H1 (cell line): ENCODE measurements around the gene LPCAT3. TPM values are rescaled to one million over a fixed set of nuclear protein-coding genes. Genes with fewer than 3 reads are reported as not detected.

Source experiments
- CTCF ChIA-PET: fragments of 300-600 bp; sonication (Branson Sonifier 250); formaldehyde crosslinking; loops from one replicate; lab custom pipeline; 2021; ENCODE audit not compliant: partially characterized antibody; lab: Charles Lee
- POLR2A ChIA-PET: fragments of 300-600 bp; sonication (Branson Sonifier 250); formaldehyde crosslinking; loops from one replicate; lab custom pipeline; 2021; ENCODE audit warnings: inconsistent platforms; ENCODE audit not compliant: partially characterized antibody; lab: Charles Lee
- DNase-seq, 2 experiments: peaks; one replicate each; pipeline versions ENCODE4 v3.0.0 to v3.0.0-alpha.2; 2010 to 2022; ENCODE audit warnings: low spot score in 2 of 2, low read depth in 1 of 2, mixed read lengths in 1 of 2
- FAIRE-seq: peaks from 2 replicates; lab custom pipeline; 2011; peaks lifted over from hg19 to GRCh38; lab: Jason Lieb, UNC
- H2AFZ ChIP-seq: 2 replicates; pipeline ENCODE4 v1.8.1; 2012; ENCODE audit warnings: low read length, inconsistent platforms
- H2AK5ac ChIP-seq: 2 replicates; pipeline ENCODE4 v1.6.1; 2013; ENCODE audit warnings: low read depth, low read length
- H2BK120ac ChIP-seq: replicated peaks from 2 replicates; pipeline ENCODE3; 2013; ENCODE audit warnings: low read depth, low read length, inconsistent platforms
- H2BK12ac ChIP-seq: 2 replicates; pipeline ENCODE4 v1.6.1; 2013; ENCODE audit warnings: low read depth, low read length
- H2BK15ac ChIP-seq: 2 replicates; pipeline ENCODE4 v1.6.1; 2013; ENCODE audit warnings: low read length
- H2BK20ac ChIP-seq: 2 replicates; pipeline ENCODE4 v1.6.1; 2013; ENCODE audit warnings: low read length
- H2BK5ac ChIP-seq: 2 replicates; pipeline ENCODE4 v1.6.1; 2013; ENCODE audit warnings: low read depth, low read length
- H3K14ac ChIP-seq: 2 replicates; pipeline ENCODE4 v1.6.1; 2013; ENCODE audit warnings: inconsistent platforms; ENCODE audit not compliant: insufficient read length
- H3K18ac ChIP-seq: 2 replicates; pipeline ENCODE4 v1.6.1; 2013; ENCODE audit warnings: low read length; ENCODE audit errors: extremely low read depth
- H3K23ac ChIP-seq: 2 replicates; pipeline ENCODE4 v1.6.1; 2013; ENCODE audit warnings: inconsistent platforms; ENCODE audit not compliant: insufficient read length
- H3K23me2 ChIP-seq: 2 replicates; pipeline ENCODE4 v1.6.1; 2013; ENCODE audit warnings: low read depth, low read length
- H3K27ac ChIP-seq: 2 replicates; pipeline ENCODE4 v1.6.1; 2011; ENCODE audit warnings: low read depth, low read length, inconsistent platforms
- H3K27me3 ChIP-seq, 4 experiments: replicated peaks in 1 of 4; 1 replicate in 1 of 4; 2 replicates in 3 of 4; pipeline versions ENCODE4 v1.6.1 to v1.8.1; 2011 to 2013; ENCODE audit warnings: low read length in 3 of 4, mild to moderate bottlenecking in 3 of 4, inconsistent platforms in 2 of 4, mixed read lengths in 2 of 4, moderate library complexity in 1 of 4; ENCODE audit not compliant: control insufficient read depth in 3 of 4, insufficient read depth in 3 of 4; ENCODE audit errors: extremely low read depth in 1 of 4
- H3K36me3 ChIP-seq, 4 experiments: 2 replicates each; pipeline versions ENCODE4 v1.6.1 to v1.8.1; 2011 to 2013; ENCODE audit warnings: mild to moderate bottlenecking in 4 of 4, low read length in 3 of 4, moderate library complexity in 2 of 4, control low read depth in 1 of 4, inconsistent platforms in 1 of 4; ENCODE audit not compliant: insufficient read depth in 4 of 4, control insufficient read depth in 2 of 4
- H3K4ac ChIP-seq: replicated peaks from 2 replicates; pipeline ENCODE3; 2013; ENCODE audit warnings: low read length, low read depth, mixed read lengths, inconsistent platforms; ENCODE audit not compliant: insufficient read length
- H3K4me1 ChIP-seq, 4 experiments: replicated peaks in 1 of 4; 1 replicate in 1 of 4; 2 replicates in 3 of 4; pipeline versions ENCODE4 v1.6.1 to v1.8.1; 2011 to 2013; ENCODE audit warnings: low read length in 3 of 4, inconsistent platforms in 2 of 4, mixed read lengths in 1 of 4; ENCODE audit not compliant: insufficient read depth in 4 of 4, control insufficient read depth in 3 of 4
- H3K4me2 ChIP-seq, 2 experiments: 2 replicates each; pipeline versions ENCODE4 v1.6.1 to v1.8.1; 2011 to 2013; ENCODE audit warnings: low read depth in 2 of 2, low read length in 2 of 2, control low read depth in 1 of 2, inconsistent platforms in 1 of 2, mild to moderate bottlenecking in 1 of 2; ENCODE audit not compliant: insufficient read depth in 1 of 2
- H3K4me3 ChIP-seq, 4 experiments: fragments of 200-600, 300-600 bp in 1 of 4; sonication (generic), shearing (Covaris generic), sonication (Bioruptor Twin) in 1 of 4; 2 replicates each; pipeline versions ENCODE4 v1.5.1 to v1.8.1; 2011 to 2016; ENCODE audit warnings: low read length in 4 of 4, low read depth in 3 of 4, control low read depth in 2 of 4, inconsistent platforms in 2 of 4, mild to moderate bottlenecking in 2 of 4, mixed read lengths in 1 of 4, moderate library complexity in 1 of 4; ENCODE audit not compliant: insufficient read depth in 2 of 4; ENCODE audit errors: extremely low read depth in 1 of 4
- H3K56ac ChIP-seq: replicated peaks from 2 replicates; pipeline ENCODE3; 2013; ENCODE audit warnings: low read depth, mild to moderate bottlenecking, mixed read lengths, low read length, inconsistent platforms; ENCODE audit not compliant: insufficient read length
- H3K79me1 ChIP-seq: 2 replicates; pipeline ENCODE4 v1.6.1; 2013; ENCODE audit warnings: low read depth, low read length, control low read depth
- H3K79me2 ChIP-seq, 2 experiments: 2 replicates each; pipeline versions ENCODE4 v1.6.1 to v1.8.1; 2012 to 2013; ENCODE audit warnings: low read length in 2 of 2, mild to moderate bottlenecking in 2 of 2, inconsistent platforms in 1 of 2; ENCODE audit not compliant: insufficient read depth in 2 of 2, control insufficient read depth in 1 of 2
- H3K9ac ChIP-seq, 4 experiments: replicated peaks in 1 of 4; 1 replicate in 1 of 4; 2 replicates in 3 of 4; pipeline versions ENCODE4 v1.6.1 to v1.8.1; 2011 to 2013; ENCODE audit warnings: low read depth in 3 of 4, low read length in 3 of 4, control low read depth in 2 of 4, mild to moderate bottlenecking in 2 of 4, moderate library complexity in 2 of 4, inconsistent platforms in 1 of 4; ENCODE audit errors: extremely low read depth in 1 of 4
- H3K9me3 ChIP-seq, 2 experiments: 2 replicates each; pipeline versions ENCODE4 v1.6.1 to v1.8.1; 2012 to 2013; ENCODE audit warnings: mild to moderate bottlenecking in 2 of 2, moderate library complexity in 2 of 2, control low read depth in 1 of 2, inconsistent platforms in 1 of 2, low read depth in 1 of 2, low read length in 1 of 2, mixed read lengths in 1 of 2; ENCODE audit not compliant: insufficient read depth in 2 of 2
- H4K20me1 ChIP-seq, 2 experiments: replicated peaks in 1 of 2; 2 replicates each; pipeline versions ENCODE3 to v1.8.1; 2011 to 2013; ENCODE audit warnings: inconsistent platforms in 2 of 2, low read length in 2 of 2, mild to moderate bottlenecking in 1 of 2; ENCODE audit not compliant: insufficient read depth in 2 of 2, control insufficient read depth in 1 of 2
- H4K5ac ChIP-seq: 2 replicates; pipeline ENCODE4 v1.6.1; 2013; ENCODE audit warnings: low read length, low read depth, mixed read lengths, inconsistent platforms; ENCODE audit not compliant: insufficient read length
- H4K8ac ChIP-seq: 2 replicates; pipeline ENCODE4 v1.8.0; 2013; ENCODE audit warnings: mild to moderate bottlenecking, moderate library complexity, low read length, inconsistent platforms; ENCODE audit not compliant: insufficient read depth; ENCODE audit errors: extremely low read depth
- H4K91ac ChIP-seq: replicated peaks from 2 replicates; pipeline ENCODE3; 2013; ENCODE audit warnings: low read length, mixed read lengths, inconsistent platforms; ENCODE audit not compliant: insufficient read length
- CBX8 ChIP-seq: fragments of 300-800, 300-1000 bp; sonication (generic); IDR thresholded peaks from 2 replicates; pipeline ENCODE4 v1.7.1; 2016; ENCODE audit warnings: low read depth, low read length, borderline replicate concordance
- POLR2AphosphoS5 ChIP-seq: IDR thresholded peaks from 2 replicates; pipeline ENCODE4 v1.6.1; 2011; ENCODE audit warnings: low read depth, low read length
- POU5F1 ChIP-seq: IDR thresholded peaks from 2 replicates; pipeline ENCODE4 v1.6.1; 2011; ENCODE audit warnings: low read depth, mild to moderate bottlenecking, low read length, moderate library complexity
- RNF2 ChIP-seq: fragments of 200-900, 300-1000 bp; sonication (generic); IDR thresholded peaks from 2 replicates; pipeline ENCODE4 v1.7.1; 2016; ENCODE audit warnings: borderline replicate concordance, low read depth, mild to moderate bottlenecking, antibody characterized with exemption, low read length; ENCODE audit not compliant: poor library complexity, severe bottlenecking; ENCODE audit errors: missing control alignments
- RXRA ChIP-seq: IDR thresholded peaks from 2 replicates; pipeline ENCODE4 v1.6.1; 2011; ENCODE audit warnings: low read depth, mild to moderate bottlenecking, low read length, moderate library complexity; ENCODE audit not compliant: insufficient read depth
- TCF12 ChIP-seq: IDR thresholded peaks from 2 replicates; pipeline ENCODE4 v1.6.1; 2011; ENCODE audit warnings: low read depth, mild to moderate bottlenecking, low read length
- WGBS, 2 experiments: shearing (Covaris generic) in 1 of 2; methylation state at CpG; one replicate each; pipeline versions ENCODE4 v1.1.6 to v1.1.7; 2013 to 2015; ENCODE audit warnings: low lambda C conversion rate in 2 of 2, mixed read lengths in 2 of 2, inconsistent platforms in 1 of 2, low coverage in 1 of 2, missing lambda C conversion rate in 1 of 2; ENCODE audit not compliant: insufficient replicate concordance in 2 of 2, insufficient coverage in 1 of 2, insufficient read length in 1 of 2; ENCODE audit errors: extremely low coverage in 1 of 2, missing lambda C conversion rate in 1 of 2; 5-methylcytosine and 5-hydroxymethylcytosine counted together
- polyA plus RNA-seq, 7 experiments: library from polyadenylated mRNA; depleted of rRNA in 3 of 7; stranded (reverse) in 5 of 7; unstranded in 2 of 7; fragments of >200 nt in 5 of 7; fragments of 200-250 nt in 2 of 7; gene quantifications; 1 replicate in 5 of 7; 2 replicates in 1 of 7; 4 replicates in 1 of 7; pipeline versions ENCODE4 v1.2.1 to v1.2.3, GENCODE V29; 2011 to 2013; ENCODE audit warnings: missing spikeins in 2 of 7, mixed read lengths in 2 of 7
- total RNA-seq: library from RNA; stranded (reverse); fragmentation: NEBNext Ultra II Directional; extraction: Animal tissue kit (Norgen Biotek cat#: 25700); gene quantifications from 2 replicates; pipeline ENCODE4 v1.2.1, GENCODE V29; 2021

LPCAT3 gene
- total and polyA plus RNA-seq, 2 of the 8 experiments (the other 6 are each of a cell fraction or from before 2014, with no cell fraction given) = 55.8 to 70.4 TPM

GRCh38 chr12:6950401-6950801 is 67.9 kb downstream of the LPCAT3 start:
- H3K4me1 ChIP-seq = peaks cover under 1 to 26% (median 15%) of the 10 kb centered on the region in 4 experiments
- H3K56ac ChIP-seq = no peak overlapping the region
- no peak overlapping the region for H3K18ac ChIP-seq
- H4K5ac ChIP-seq = no peak overlapping the region
- no peak for TF ChIP-seq RNF2
- no peak for TF ChIP-seq POLR2AphosphoS5
- no peak for TF ChIP-seq POU5F1
- TF ChIP-seq CBX8 = no peak
- no peak for TF ChIP-seq RXRA
- TF ChIP-seq TCF12 = no peak
- no peak overlapping the region for H4K8ac ChIP-seq
- no peak overlapping the region for H2AFZ ChIP-seq
- no peak overlapping the region for H3K4me2 ChIP-seq
- H2BK120ac ChIP-seq = no peak overlapping the region
- DNase-seq (no peak), FAIRE-seq (no peak)
- peak overlapping the region; percentile 46; the same call in 1 of the 2 replicates for H2BK15ac ChIP-seq
- H4K91ac ChIP-seq = no peak overlapping the region
- H3K27ac ChIP-seq = no peak overlapping the region
- no peak overlapping the region for H3K23ac ChIP-seq
- H3K23me2 ChIP-seq = peaks cover 6% of the 10 kb centered on the region
- H2BK20ac ChIP-seq = no peak overlapping the region
- no peak overlapping the region for H3K9ac ChIP-seq
- 0 out of 2 replicates have a peak overlapping the region, but pooled peaks have one; percentile 14 for H2BK12ac ChIP-seq
- no peaks in the 10 kb centered on the region; a peak in 1 of 4 replicates for H3K79me2 ChIP-seq
- H2AK5ac ChIP-seq = peak overlapping the region; percentile 60; the same call in 1 of the 2 replicates
- peaks cover 5% of the 10 kb centered on the region for H3K79me1 ChIP-seq
- H4K20me1 ChIP-seq = no peaks in the 10 kb centered on the region
- no peak overlapping the region for H3K4ac ChIP-seq
- no peaks in the 10 kb centered on the region for H3K9me3 ChIP-seq
- H3K4me3 ChIP-seq = no peak overlapping the region
- 89% methylated on average over 1 of the region's 1 CpG; no CpG with 5 or more reads in 1 of the 2 experiments for WGBS, 2 experiments
- POLR2A ChIA-PET = interaction anchor here (2.2 to 44.0 kb wide), 3 partner anchors 18 to 81 kb away, joined by 8 to 1596 read pairs (median 1027); partner anchors contain the start of genes ATN1, EMG1, ENO2 and LRRC23
- H3K14ac ChIP-seq = no peak overlapping the region
- CTCF ChIA-PET = interaction anchor here (1.2 to 8.6 kb wide), 6 partner anchors 11 to 190 kb away, joined by 3 to 277 read pairs (median 6); no protein-coding TSS in a partner anchor
- no peak overlapping the region for H2BK5ac ChIP-seq
- H3K36me3 ChIP-seq = no peaks in the 10 kb centered on the region
- H3K27me3 ChIP-seq = no peaks in the 10 kb centered on the region
